ENCODE data around the gene FBXO33. TPM values are rescaled to one million over a fixed set of nuclear protein-coding genes. Genes with fewer than 3 reads are reported as not detected.

The FBXO33 gene
- total RNA-seq, 1 experiment from 2014 or later: 6.6 TPM

DNA sequence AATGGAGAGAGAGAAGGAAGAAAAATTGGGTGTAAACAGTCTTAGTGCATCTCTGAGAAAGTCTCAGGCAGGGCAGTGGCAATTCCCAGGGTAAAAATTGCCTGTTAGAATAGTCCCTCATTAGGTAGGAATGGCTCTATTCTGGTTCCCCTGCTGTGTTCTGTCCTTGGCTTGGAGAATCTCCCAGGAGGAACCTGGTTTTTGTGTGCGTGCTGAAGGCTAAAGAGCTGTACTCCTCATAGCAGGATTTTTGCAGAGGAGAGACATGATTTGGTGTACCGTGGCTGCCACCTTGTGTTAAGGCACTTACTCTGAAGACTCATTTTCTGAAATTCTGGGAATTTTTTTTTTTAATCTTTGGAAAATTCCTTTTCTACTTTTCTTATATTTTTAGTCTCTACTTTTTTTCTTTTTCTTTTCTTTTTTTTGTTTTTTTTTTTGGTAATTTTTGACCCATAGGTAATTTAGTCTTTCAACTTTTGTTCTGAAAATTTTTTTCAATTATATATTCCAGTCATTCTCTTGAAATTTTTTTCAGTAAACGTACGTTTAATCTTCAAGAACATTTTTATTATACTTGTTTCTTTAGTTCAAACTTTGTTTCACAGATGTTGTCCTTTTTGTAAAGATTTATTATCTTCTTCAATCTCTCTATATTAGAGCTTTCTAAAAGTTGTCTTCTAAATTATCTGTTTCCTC lies 63.8 kb downstream of the FBXO33 start:
- ATAC-seq (peak; percentile 70; the same call in 1 of the 2 replicates), DNase-seq (ENCODE audit: low read depth, low spot score) (no peak)
- Histone ChIP-seq H3K4me3 (ENCODE audit: low read depth in 2 of 2, low read length in 2 of 2) (no peak overlapping the region), H3K4me1 (ENCODE audit: control insufficient read depth, insufficient read depth, low read length) (no peaks in the 10 kb centered on the region; the same call in 1 of the 2 replicates), H3K36me3 (ENCODE audit: control insufficient read depth, insufficient read depth, low read length) (no peaks in the 10 kb centered on the region), H3K9me3 (ENCODE audit: control insufficient read depth, insufficient read depth, low read depth, low read length) (no peaks in the 10 kb centered on the region), H3K27ac (ENCODE audit: low read length) (no peak overlapping the region), H3K27me3 (ENCODE audit: control insufficient read depth, insufficient read depth, low read length) (no peaks in the 10 kb centered on the region)
- ChIA-PET CTCF (interaction anchor here (0.6 kb wide), 2 partner anchors 43 to 252 kb away, joined by 3 to 5 read pairs; no protein-coding TSS in a partner anchor), POLR2A (no interaction called here)
- intact Hi-C loops (cut with micrococcal nuclease; ENCODE audit: unreplicated experiment) (loop anchor here (5.0 kb wide), 2 partner anchors 136 to 261 kb away; partner anchors contain the start of gene MIA2), in situ Hi-C loops (cut with HindIII; ENCODE audit: low pct_unique_long_range_greater_than_20kb, low sequenced_read_pairs) (no loop called here)
- BruUV-seq (replicated peaks): no TSS peak
- TF ChIP-seq TCF7L2 (IDR thresholded peaks at IDR 0.05; ENCODE audit: low read depth, low read length): no peak
- no peak for TF ChIP-seq POLR2AphosphoS5 (IDR thresholded peaks at IDR 0.05; ENCODE audit: low read depth, low read length)
- TF ChIP-seq CTCF (IDR thresholded peaks at IDR 0.05): peak; percentile 62

- TF ChIP-seq CTCF (IDR thresholded peaks at IDR 0.05): no peak
- TF ChIP-seq POLR2AphosphoS5 (IDR thresholded peaks at IDR 0.05; ENCODE audit: low read depth, low read length): no peak
- Histone ChIP-seq H3K27me3 (ENCODE audit: control insufficient read depth, insufficient read depth, low read length) (no peaks in the 10 kb centered on the region), H3K27ac (ENCODE audit: low read length) (no peak overlapping the region), H3K9me3 (ENCODE audit: control insufficient read depth, insufficient read depth, low read depth, low read length) (no peaks in the 10 kb centered on the region), H3K4me1 (ENCODE audit: control insufficient read depth, insufficient read depth, low read length) (no peaks in the 10 kb centered on the region; the same call in 1 of the 2 replicates), H3K4me3 (ENCODE audit: low read depth in 2 of 2, low read length in 2 of 2) (no peak overlapping the region), H3K36me3 (ENCODE audit: control insufficient read depth, insufficient read depth, low read length) (no peaks in the 10 kb centered on the region)
- POLR2A ChIA-PET: no interaction called here
- intact Hi-C loops (cut with micrococcal nuclease; ENCODE audit: unreplicated experiment): loop anchor here (5.0 kb wide), 2 partner anchors 135 to 260 kb away; partner anchors contain the start of gene MIA2
- in situ Hi-C loops (cut with HindIII; ENCODE audit: low pct_unique_long_range_greater_than_20kb, low sequenced_read_pairs): no loop called here
- ATAC-seq (peak; percentile 58; the same call in 1 of the 2 replicates), DNase-seq (ENCODE audit: low read depth, low spot score) (no peak)
- CTCF ChIA-PET: no interaction called here
- no TSS peak for BruUV-seq (replicated peaks)
Measured at GRCh38 chr14:39367387-39367751, 64.9 kb downstream of the FBXO33 start.

GRCh38 chr14:39366460-39367386 lies 65.5 kb downstream of the FBXO33 start:
- in situ Hi-C loops (cut with HindIII; ENCODE audit: low pct_unique_long_range_greater_than_20kb, low sequenced_read_pairs): no loop called here
- no peak overlapping the region for H3K4me3 ChIP-seq (ENCODE audit: low read depth in 2 of 2, low read length in 2 of 2)
- POLR2A ChIA-PET: no interaction called here

More at GRCh38 chr14:39366460-39367386, 65.5 kb downstream of the FBXO33 start:
- no peak for TF ChIP-seq POLR2AphosphoS5 (IDR thresholded peaks at IDR 0.05; ENCODE audit: low read depth, low read length)
- TF ChIP-seq TCF7L2 (IDR thresholded peaks at IDR 0.05; ENCODE audit: low read depth, low read length): no peak
- TF ChIP-seq CTCF (IDR thresholded peaks at IDR 0.05): no peak
- TF ChIP-seq, protein P1, sequence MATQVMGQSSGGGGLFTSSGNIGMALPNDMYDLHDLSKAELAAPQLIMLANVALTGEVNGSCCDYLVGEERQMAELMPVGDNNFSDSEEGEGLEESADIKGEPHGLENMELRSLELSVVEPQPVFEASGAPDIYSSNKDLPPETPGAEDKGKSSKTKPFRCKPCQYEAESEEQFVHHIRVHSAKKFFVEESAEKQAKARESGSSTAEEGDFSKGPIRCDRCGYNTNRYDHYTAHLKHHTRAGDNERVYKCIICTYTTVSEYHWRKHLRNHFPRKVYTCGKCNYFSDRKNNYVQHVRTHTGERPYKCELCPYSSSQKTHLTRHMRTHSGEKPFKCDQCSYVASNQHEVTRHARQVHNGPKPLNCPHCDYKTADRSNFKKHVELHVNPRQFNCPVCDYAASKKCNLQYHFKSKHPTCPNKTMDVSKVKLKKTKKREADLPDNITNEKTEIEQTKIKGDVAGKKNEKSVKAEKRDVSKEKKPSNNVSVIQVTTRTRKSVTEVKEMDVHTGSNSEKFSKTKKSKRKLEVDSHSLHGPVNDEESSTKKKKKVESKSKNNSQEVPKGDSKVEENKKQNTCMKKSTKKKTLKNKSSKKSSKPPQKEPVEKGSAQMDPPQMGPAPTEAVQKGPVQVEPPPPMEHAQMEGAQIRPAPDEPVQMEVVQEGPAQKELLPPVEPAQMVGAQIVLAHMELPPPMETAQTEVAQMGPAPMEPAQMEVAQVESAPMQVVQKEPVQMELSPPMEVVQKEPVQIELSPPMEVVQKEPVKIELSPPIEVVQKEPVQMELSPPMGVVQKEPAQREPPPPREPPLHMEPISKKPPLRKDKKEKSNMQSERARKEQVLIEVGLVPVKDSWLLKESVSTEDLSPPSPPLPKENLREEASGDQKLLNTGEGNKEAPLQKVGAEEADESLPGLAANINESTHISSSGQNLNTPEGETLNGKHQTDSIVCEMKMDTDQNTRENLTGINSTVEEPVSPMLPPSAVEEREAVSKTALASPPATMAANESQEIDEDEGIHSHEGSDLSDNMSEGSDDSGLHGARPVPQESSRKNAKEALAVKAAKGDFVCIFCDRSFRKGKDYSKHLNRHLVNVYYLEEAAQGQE (IDR thresholded peaks at IDR 0.05; ENCODE audit: insufficient read depth in 1 of 2, low read depth in 2 of 2, low read length in 1 of 2): no peak
- no peak for TF ChIP-seq SIN3A (IDR thresholded peaks at IDR 0.05; ENCODE audit: borderline replicate concordance, insufficient read depth, low read depth, low read length)
- ATAC-seq (peak; percentile 45; the same call in 1 of the 2 replicates), DNase-seq (ENCODE audit: low read depth, low spot score) (no peak)
- BruUV-seq (replicated peaks): no TSS peak
- no peaks in the 10 kb centered on the region for H3K36me3 ChIP-seq (ENCODE audit: control insufficient read depth, insufficient read depth, low read length)
- intact Hi-C loops (cut with micrococcal nuclease; ENCODE audit: unreplicated experiment): loop anchor here (5.0 kb wide), 2 partner anchors 134 to 259 kb away; partner anchors contain the start of gene MIA2
- H3K27me3 ChIP-seq (ENCODE audit: control insufficient read depth, insufficient read depth, low read length): no peaks in the 10 kb centered on the region
- CTCF ChIA-PET: no interaction called here
- no peak overlapping the region for H3K27ac ChIP-seq (ENCODE audit: low read length)
- no peaks in the 10 kb centered on the region; the same call in 1 of the 2 replicates for H3K4me1 ChIP-seq (ENCODE audit: control insufficient read depth, insufficient read depth, low read length)
- no peaks in the 10 kb centered on the region for H3K9me3 ChIP-seq (ENCODE audit: control insufficient read depth, insufficient read depth, low read depth, low read length)
